ENCODE data around the gene TBX22.

DNA sequence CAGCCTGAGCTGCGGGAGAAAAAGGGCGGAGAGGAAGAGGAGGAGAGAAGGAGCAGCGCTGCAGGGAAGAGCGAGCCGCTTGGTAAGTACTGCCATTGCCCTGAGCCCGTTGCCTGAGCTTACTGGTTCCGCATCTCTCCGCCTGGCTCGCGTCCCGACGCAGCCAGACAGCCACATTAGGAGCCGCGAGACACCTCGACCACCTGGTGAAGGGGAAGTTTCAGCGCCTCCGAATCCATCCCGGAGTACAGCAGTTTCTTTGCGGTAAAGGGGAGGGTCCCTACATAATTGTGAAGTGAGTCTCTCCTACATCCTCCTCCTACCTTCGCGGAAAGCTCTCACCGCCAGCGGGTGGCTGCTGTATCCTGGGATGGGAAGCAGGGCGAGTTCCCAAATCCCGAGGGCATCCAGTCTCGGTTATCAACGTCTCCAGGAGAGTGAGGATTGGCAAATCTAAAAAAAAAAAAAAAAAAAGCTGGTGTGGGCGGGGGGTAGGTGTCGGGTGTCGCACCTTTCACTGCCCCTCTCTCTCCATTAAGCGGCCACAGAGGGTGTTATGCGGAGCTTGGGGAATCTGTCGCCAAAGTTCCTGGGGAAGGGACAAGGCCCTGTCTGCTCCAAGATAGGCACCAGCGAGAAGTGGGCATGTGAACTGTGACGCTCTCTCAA lies 7.9 kb downstream of the TBX22 start:
- TF ChIP-seq CTCF (conservative IDR thresholded peaks at IDR 0.05) (no peak), ZFX (IDR thresholded peaks at IDR 0.05) (no peak)
